GM23338 (cell line): ENCODE results near the gene DPF3. TPM values are rescaled to one million over a fixed set of nuclear protein-coding genes. Genes with fewer than 3 reads are reported as not detected.

Experiments used
- ATAC-seq: fragments of 200-7000 bp; cut with Tn5 transposase; 3 replicates; pipeline ENCODE4 v1.9.1; 2020
- DNase-seq: peaks from one replicate; pipeline ENCODE4 v3.0.0-alpha.2; 2015; ENCODE audit warnings: low spot score
- H2AFZ ChIP-seq: fragments of 200-600 bp; sonication (generic); 2 replicates; pipeline ENCODE4 v1.8.0; 2016; ENCODE audit warnings: antibody characterized with exemption, mild to moderate bottlenecking, moderate library complexity
- H3F3A ChIP-seq: fragments of 200-600 bp; sonication (generic); replicated peaks from 2 replicates; pipeline ENCODE4 v1.8.0; 2017; ENCODE audit warnings: antibody characterized with exemption, mixed run types, low read depth
- H3K27ac ChIP-seq: fragments of 200-600 bp; sonication (generic); 2 replicates; pipeline ENCODE4 v1.6.1; 2016; ENCODE audit warnings: low read depth
- H3K27me3 ChIP-seq: fragments of 200-600 bp; sonication (generic); 2 replicates; pipeline ENCODE4 v1.8.0; 2016; ENCODE audit warnings: mild to moderate bottlenecking, mixed run types, moderate library complexity; ENCODE audit not compliant: insufficient read depth
- H3K36me3 ChIP-seq: fragments of 200-600 bp; sonication (generic); 2 replicates; pipeline ENCODE4 v1.8.0; 2016; ENCODE audit warnings: mild to moderate bottlenecking; ENCODE audit not compliant: insufficient read depth
- H3K4me1 ChIP-seq: fragments of 200-600 bp; sonication (generic); 2 replicates; pipeline ENCODE4 v1.8.0; 2016; ENCODE audit warnings: mild to moderate bottlenecking, moderate library complexity; ENCODE audit not compliant: insufficient read depth
- H3K4me2 ChIP-seq: fragments of 200-600 bp; sonication (generic); 2 replicates; pipeline ENCODE4 v1.7.1; 2017; ENCODE audit warnings: mixed run types
- H3K4me3 ChIP-seq: fragments of 200-600 bp; sonication (generic); 2 replicates; pipeline ENCODE4 v1.6.1; 2016; ENCODE audit warnings: mixed run types
- H3K79me2 ChIP-seq: fragments of 200-600 bp; sonication (generic); replicated peaks from 2 replicates; pipeline ENCODE4 v1.8.0; 2017; ENCODE audit warnings: mild to moderate bottlenecking; ENCODE audit not compliant: insufficient read depth
- H3K9me2 ChIP-seq: fragments of 200-600 bp; sonication (generic); 2 replicates; pipeline ENCODE4 v1.8.0; 2017; ENCODE audit not compliant: insufficient read depth
- H4K20me1 ChIP-seq: fragments of 200-600 bp; sonication (generic); replicated peaks from 2 replicates; pipeline ENCODE4 v1.8.0; 2017; ENCODE audit warnings: mild to moderate bottlenecking; ENCODE audit not compliant: insufficient read depth
- H3K27ac Mint-ChIP-seq: 2 replicates; pipeline ENCODE4 v1.8.0; 2020; ENCODE audit warnings: inconsistent platforms, mild to moderate bottlenecking, moderate library complexity, mixed read lengths
- H3K27me3 Mint-ChIP-seq: 3 replicates; pipeline ENCODE4 v1.8.0; 2022; ENCODE audit warnings: low read depth, mild to moderate bottlenecking, moderate library complexity, mixed read lengths, inconsistent platforms; ENCODE audit not compliant: insufficient read depth, poor library complexity
- H3K36me3 Mint-ChIP-seq: 3 replicates; pipeline ENCODE4 v1.8.0; 2021; ENCODE audit warnings: low read depth, mild to moderate bottlenecking, inconsistent platforms, moderate library complexity, mixed read lengths
- H3K4me1 Mint-ChIP-seq: 3 replicates; pipeline ENCODE4 v1.8.0; 2020; ENCODE audit warnings: mild to moderate bottlenecking, inconsistent platforms, mixed read lengths
- H3K4me3 Mint-ChIP-seq: 3 replicates; pipeline ENCODE4 v1.8.0; 2021; ENCODE audit warnings: moderate library complexity, mild to moderate bottlenecking, inconsistent platforms, mixed read lengths
- H3K9me3 Mint-ChIP-seq: 3 replicates; pipeline ENCODE4 v1.8.0; 2020; ENCODE audit warnings: moderate library complexity, mild to moderate bottlenecking, inconsistent platforms, mixed read lengths
- CREB1 ChIP-seq: fragments of 250-450 bp; sonication (Bioruptor Pico); IDR thresholded peaks from 2 replicates; pipeline ENCODE4 v1.5.0; 2020; ENCODE audit warnings: low read depth, mild to moderate bottlenecking, moderate library complexity
- EZH2 ChIP-seq: fragments of 200-600 bp; sonication (generic); IDR thresholded peaks from one replicate; pipeline ENCODE4 v1.8.0; 2017; ENCODE audit warnings: antibody characterized with exemption, mild to moderate bottlenecking, low read depth; ENCODE audit not compliant: unreplicated experiment
- EZH2phosphoT487 ChIP-seq: fragments of 200-600 bp; sonication (generic); IDR thresholded peaks from one replicate; pipeline ENCODE4 v1.8.1; 2018; ENCODE audit warnings: antibody characterized with exemption; ENCODE audit not compliant: unreplicated experiment
- JUNB ChIP-seq: IDR thresholded peaks from one replicate; pipeline ENCODE4 v1.6.1; 2016; ENCODE audit warnings: antibody characterized with exemption; ENCODE audit not compliant: unreplicated experiment
- NANOG ChIP-seq: IDR thresholded peaks from 2 replicates; pipeline ENCODE4 v1.6.1; 2016; ENCODE audit warnings: antibody characterized with exemption, borderline replicate concordance
- POLR2AphosphoS5 ChIP-seq: IDR thresholded peaks from 2 replicates; pipeline ENCODE4 v1.6.1; 2016; ENCODE audit warnings: antibody characterized with exemption, low read depth
- STAT1 ChIP-seq: IDR thresholded peaks from one replicate; pipeline ENCODE4 v1.6.1; 2016; ENCODE audit warnings: antibody characterized with exemption; ENCODE audit not compliant: unreplicated experiment
- ZNF114 ChIP-seq: fragments of 250-450 bp; sonication (Bioruptor Pico); IDR thresholded peaks from 2 replicates; pipeline ENCODE4 v1.5.0; 2020; ENCODE audit warnings: mild to moderate bottlenecking, moderate library complexity
- ZNF331 ChIP-seq: fragments of 250-450 bp; sonication (Bioruptor Pico); IDR thresholded peaks from 2 replicates; pipeline ENCODE4 v1.5.0; 2020; ENCODE audit warnings: low read depth, mild to moderate bottlenecking, moderate library complexity
- polyA plus RNA-seq: library from polyadenylated mRNA; unstranded; fragments of >200 nt; fragmentation: Nextera tagmentation; extraction: Ambion mirVana; gene quantifications from 2 replicates; pipeline ENCODE4 v1.2.1, GENCODE V29; 2016
- total RNA-seq: library from RNA; depleted of rRNA; stranded (reverse); fragments of >200 nt; shearing (Covaris generic); gene quantifications from 2 replicates; pipeline ENCODE4 v1.2.3, GENCODE V29; 2014
- TF ChIP-seq, protein P1 (sequence below): IDR thresholded peaks from one replicate; pipeline ENCODE4 v1.6.1; 2018; ENCODE audit warnings: antibody characterized with exemption; ENCODE audit not compliant: unreplicated experiment
- TF ChIP-seq, protein P2 (sequence below): fragments of 250-450 bp; sonication (Bioruptor Pico); IDR thresholded peaks from 2 replicates; pipeline ENCODE4 v1.5.0; 2020; ENCODE audit warnings: mild to moderate bottlenecking, moderate library complexity
- TF ChIP-seq, protein P3 (sequence below): IDR thresholded peaks from 2 replicates; pipeline ENCODE4 v1.6.1; 2016; ENCODE audit warnings: antibody characterized with exemption
- TF ChIP-seq, protein P4 (sequence below), 2 experiments: fragments of 200-600 bp in 1 of 2; sonication (generic) in 1 of 2; conservative IDR thresholded peaks; 2 replicates each; pipeline versions ENCODE4 v1.5.1 to v1.6.1; 2016 to 2017; ENCODE audit warnings: antibody characterized with exemption in 2 of 2, low read depth in 2 of 2, mild to moderate bottlenecking in 2 of 2, moderate library complexity in 1 of 2

DPF3 gene
- total and polyA plus RNA-seq, 2 experiments from 2014 or later, result 0.18 to 1.0 TPM

DNA sequence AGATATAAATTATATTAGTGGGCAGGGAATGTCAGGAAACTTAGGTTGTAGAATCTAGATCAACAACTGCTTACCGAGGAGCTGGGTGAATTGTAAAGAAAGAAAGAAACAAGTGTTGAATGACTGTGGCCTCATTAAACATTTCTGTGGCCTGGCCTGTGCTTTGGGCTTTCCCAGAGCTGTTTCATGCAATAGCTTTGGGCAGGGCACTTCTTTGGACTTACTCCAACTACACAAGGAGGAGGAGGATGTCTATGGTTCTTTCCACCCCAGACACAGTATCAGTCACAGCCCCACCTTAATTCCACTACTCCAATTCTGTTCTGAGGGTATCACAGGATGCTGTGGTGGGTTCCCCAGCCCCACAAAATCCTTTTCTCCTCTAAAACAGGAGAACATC, 38.0 kb downstream of the DPF3 start:
- no peak for DNase-seq
- Histone ChIP-seq H3K27ac (no peak overlapping the region), H3F3A (no peaks in the 10 kb centered on the region), H2AFZ (no peak overlapping the region), H3K36me3 (no peaks in the 10 kb centered on the region), H3K27me3 (no peaks in the 10 kb centered on the region), H3K4me3 (no peak overlapping the region), H4K20me1 (no peaks in the 10 kb centered on the region), H3K79me2 (no peaks in the 10 kb centered on the region), H3K4me2 (no peak overlapping the region), H3K4me1 (peaks cover 10% of the 10 kb centered on the region), H3K9me2 (peaks cover 4% of the 10 kb centered on the region; the same call in 1 of the 2 replicates)
- Mint-ChIP-seq H3K4me3 (no peak overlapping the region), H3K4me1 (peaks cover 20% of the 10 kb centered on the region), H3K9me3 (no peaks in the 10 kb centered on the region), H3K27me3 (peaks cover 3% of the 10 kb centered on the region), H3K36me3 (no peaks in the 10 kb centered on the region), H3K27ac (no peak overlapping the region)
- TF ChIP-seq, protein P1, sequence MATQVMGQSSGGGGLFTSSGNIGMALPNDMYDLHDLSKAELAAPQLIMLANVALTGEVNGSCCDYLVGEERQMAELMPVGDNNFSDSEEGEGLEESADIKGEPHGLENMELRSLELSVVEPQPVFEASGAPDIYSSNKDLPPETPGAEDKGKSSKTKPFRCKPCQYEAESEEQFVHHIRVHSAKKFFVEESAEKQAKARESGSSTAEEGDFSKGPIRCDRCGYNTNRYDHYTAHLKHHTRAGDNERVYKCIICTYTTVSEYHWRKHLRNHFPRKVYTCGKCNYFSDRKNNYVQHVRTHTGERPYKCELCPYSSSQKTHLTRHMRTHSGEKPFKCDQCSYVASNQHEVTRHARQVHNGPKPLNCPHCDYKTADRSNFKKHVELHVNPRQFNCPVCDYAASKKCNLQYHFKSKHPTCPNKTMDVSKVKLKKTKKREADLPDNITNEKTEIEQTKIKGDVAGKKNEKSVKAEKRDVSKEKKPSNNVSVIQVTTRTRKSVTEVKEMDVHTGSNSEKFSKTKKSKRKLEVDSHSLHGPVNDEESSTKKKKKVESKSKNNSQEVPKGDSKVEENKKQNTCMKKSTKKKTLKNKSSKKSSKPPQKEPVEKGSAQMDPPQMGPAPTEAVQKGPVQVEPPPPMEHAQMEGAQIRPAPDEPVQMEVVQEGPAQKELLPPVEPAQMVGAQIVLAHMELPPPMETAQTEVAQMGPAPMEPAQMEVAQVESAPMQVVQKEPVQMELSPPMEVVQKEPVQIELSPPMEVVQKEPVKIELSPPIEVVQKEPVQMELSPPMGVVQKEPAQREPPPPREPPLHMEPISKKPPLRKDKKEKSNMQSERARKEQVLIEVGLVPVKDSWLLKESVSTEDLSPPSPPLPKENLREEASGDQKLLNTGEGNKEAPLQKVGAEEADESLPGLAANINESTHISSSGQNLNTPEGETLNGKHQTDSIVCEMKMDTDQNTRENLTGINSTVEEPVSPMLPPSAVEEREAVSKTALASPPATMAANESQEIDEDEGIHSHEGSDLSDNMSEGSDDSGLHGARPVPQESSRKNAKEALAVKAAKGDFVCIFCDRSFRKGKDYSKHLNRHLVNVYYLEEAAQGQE, result no peak
- TF ChIP-seq STAT1 (no peak), EZH2phosphoT487 (no peak), NANOG (no peak), POLR2AphosphoS5 (no peak), CREB1 (CRISPR knock-in tag) (no peak), EZH2 (no peak), JUNB (no peak), ZNF114 (CRISPR knock-in tag) (no peak), ZNF331 (no peak)
- TF ChIP-seq, protein P2, sequence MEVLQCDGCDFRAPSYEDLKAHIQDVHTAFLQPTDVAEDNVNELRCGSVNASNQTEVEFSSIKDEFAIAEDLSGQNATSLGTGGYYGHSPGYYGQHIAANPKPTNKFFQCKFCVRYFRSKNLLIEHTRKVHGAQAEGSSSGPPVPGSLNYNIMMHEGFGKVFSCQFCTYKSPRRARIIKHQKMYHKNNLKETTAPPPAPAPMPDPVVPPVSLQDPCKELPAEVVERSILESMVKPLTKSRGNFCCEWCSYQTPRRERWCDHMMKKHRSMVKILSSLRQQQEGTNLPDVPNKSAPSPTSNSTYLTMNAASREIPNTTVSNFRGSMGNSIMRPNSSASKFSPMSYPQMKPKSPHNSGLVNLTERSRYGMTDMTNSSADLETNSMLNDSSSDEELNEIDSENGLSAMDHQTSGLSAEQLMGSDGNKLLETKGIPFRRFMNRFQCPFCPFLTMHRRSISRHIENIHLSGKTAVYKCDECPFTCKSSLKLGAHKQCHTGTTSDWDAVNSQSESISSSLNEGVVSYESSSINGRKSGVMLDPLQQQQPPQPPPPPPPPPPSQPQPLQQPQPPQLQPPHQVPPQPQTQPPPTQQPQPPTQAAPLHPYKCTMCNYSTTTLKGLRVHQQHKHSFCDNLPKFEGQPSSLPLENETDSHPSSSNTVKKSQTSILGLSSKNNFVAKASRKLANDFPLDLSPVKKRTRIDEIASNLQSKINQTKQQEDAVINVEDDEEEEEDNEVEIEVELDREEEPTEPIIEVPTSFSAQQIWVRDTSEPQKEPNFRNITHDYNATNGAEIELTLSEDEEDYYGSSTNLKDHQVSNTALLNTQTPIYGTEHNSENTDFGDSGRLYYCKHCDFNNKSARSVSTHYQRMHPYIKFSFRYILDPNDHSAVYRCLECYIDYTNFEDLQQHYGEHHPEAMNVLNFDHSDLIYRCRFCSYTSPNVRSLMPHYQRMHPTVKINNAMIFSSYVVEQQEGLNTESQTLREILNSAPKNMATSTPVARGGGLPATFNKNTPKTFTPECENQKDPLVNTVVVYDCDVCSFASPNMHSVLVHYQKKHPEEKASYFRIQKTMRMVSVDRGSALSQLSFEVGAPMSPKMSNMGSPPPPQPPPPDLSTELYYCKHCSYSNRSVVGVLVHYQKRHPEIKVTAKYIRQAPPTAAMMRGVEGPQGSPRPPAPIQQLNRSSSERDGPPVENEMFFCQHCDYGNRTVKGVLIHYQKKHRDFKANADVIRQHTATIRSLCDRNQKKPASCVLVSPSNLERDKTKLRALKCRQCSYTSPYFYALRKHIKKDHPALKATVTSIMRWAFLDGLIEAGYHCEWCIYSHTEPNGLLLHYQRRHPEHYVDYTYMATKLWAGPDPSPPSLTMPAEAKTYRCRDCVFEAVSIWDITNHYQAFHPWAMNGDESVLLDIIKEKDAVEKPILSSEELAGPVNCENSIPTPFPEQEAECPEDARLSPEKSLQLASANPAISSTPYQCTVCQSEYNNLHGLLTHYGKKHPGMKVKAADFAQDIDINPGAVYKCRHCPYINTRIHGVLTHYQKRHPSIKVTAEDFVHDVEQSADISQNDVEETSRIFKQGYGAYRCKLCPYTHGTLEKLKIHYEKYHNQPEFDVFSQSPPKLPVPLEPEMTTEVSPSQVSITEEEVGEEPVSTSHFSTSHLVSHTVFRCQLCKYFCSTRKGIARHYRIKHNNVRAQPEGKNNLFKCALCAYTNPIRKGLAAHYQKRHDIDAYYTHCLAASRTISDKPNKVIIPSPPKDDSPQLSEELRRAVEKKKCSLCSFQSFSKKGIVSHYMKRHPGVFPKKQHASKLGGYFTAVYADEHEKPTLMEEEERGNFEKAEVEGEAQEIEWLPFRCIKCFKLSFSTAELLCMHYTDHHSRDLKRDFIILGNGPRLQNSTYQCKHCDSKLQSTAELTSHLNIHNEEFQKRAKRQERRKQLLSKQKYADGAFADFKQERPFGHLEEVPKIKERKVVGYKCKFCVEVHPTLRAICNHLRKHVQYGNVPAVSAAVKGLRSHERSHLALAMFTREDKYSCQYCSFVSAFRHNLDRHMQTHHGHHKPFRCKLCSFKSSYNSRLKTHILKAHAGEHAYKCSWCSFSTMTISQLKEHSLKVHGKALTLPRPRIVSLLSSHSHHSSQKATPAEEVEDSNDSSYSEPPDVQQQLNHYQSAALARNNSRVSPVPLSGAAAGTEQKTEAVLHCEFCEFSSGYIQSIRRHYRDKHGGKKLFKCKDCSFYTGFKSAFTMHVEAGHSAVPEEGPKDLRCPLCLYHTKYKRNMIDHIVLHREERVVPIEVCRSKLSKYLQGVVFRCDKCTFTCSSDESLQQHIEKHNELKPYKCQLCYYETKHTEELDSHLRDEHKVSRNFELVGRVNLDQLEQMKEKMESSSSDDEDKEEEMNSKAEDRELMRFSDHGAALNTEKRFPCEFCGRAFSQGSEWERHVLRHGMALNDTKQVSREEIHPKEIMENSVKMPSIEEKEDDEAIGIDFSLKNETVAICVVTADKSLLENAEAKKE (CRISPR knock-in tag), result no peak
- TF ChIP-seq, protein P3, sequence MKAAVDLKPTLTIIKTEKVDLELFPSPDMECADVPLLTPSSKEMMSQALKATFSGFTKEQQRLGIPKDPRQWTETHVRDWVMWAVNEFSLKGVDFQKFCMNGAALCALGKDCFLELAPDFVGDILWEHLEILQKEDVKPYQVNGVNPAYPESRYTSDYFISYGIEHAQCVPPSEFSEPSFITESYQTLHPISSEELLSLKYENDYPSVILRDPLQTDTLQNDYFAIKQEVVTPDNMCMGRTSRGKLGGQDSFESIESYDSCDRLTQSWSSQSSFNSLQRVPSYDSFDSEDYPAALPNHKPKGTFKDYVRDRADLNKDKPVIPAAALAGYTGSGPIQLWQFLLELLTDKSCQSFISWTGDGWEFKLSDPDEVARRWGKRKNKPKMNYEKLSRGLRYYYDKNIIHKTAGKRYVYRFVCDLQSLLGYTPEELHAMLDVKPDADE, result no peak
- TF ChIP-seq, protein P4, sequence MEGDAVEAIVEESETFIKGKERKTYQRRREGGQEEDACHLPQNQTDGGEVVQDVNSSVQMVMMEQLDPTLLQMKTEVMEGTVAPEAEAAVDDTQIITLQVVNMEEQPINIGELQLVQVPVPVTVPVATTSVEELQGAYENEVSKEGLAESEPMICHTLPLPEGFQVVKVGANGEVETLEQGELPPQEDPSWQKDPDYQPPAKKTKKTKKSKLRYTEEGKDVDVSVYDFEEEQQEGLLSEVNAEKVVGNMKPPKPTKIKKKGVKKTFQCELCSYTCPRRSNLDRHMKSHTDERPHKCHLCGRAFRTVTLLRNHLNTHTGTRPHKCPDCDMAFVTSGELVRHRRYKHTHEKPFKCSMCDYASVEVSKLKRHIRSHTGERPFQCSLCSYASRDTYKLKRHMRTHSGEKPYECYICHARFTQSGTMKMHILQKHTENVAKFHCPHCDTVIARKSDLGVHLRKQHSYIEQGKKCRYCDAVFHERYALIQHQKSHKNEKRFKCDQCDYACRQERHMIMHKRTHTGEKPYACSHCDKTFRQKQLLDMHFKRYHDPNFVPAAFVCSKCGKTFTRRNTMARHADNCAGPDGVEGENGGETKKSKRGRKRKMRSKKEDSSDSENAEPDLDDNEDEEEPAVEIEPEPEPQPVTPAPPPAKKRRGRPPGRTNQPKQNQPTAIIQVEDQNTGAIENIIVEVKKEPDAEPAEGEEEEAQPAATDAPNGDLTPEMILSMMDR (conservative IDR thresholded peaks at IDR 0.05; ENCODE audit: low read depth in 2 of 2), result no peak
- no peak for ATAC-seq
